Neural cell (in vitro differentiated cells): ENCODE data around the gene COL24A1.

ENCODE experiments used
- CTCF ChIP-seq: fragments of 450-650 bp; IDR thresholded peaks from 2 replicates; pipeline ENCODE4 v1.5.1; 2014; ENCODE audit warnings: antibody characterized with exemption, mild to moderate bottlenecking, moderate library complexity; ENCODE audit not compliant: poor library complexity, severe bottlenecking
- EP300 ChIP-seq: fragments of 450-650 bp; conservative IDR thresholded peaks from 2 replicates; pipeline ENCODE4 v1.6.1; 2014; ENCODE audit warnings: antibody characterized with exemption, mild to moderate bottlenecking, moderate library complexity; ENCODE audit not compliant: poor library complexity, severe bottlenecking
- EZH2 ChIP-seq: fragments of 200-600, 300-800 bp; shearing (Covaris generic), sonication (generic); IDR thresholded peaks from 2 replicates; pipeline ENCODE4 v1.6.1; 2014; ENCODE audit warnings: antibody characterized with exemption, low read length, borderline replicate concordance, mild to moderate bottlenecking; ENCODE audit not compliant: insufficient read depth, poor library complexity, severe bottlenecking
- MXI1 ChIP-seq: fragments of 450-650 bp; conservative IDR thresholded peaks from 2 replicates; pipeline ENCODE4 v1.6.1; 2014; ENCODE audit warnings: antibody characterized with exemption, mild to moderate bottlenecking; ENCODE audit not compliant: poor library complexity, severe bottlenecking
- POLR2AphosphoS5 ChIP-seq: IDR thresholded peaks from 2 replicates; pipeline ENCODE4 v1.6.1; 2012
- RAD21 ChIP-seq: fragments of 450-650 bp; conservative IDR thresholded peaks from 2 replicates; pipeline ENCODE4 v1.6.1; 2014; ENCODE audit warnings: antibody characterized with exemption, mild to moderate bottlenecking, moderate library complexity
- REST ChIP-seq: IDR thresholded peaks from 2 replicates; pipeline ENCODE4 v1.6.1; 2012; ENCODE audit warnings: borderline replicate concordance
- SMC3 ChIP-seq: fragments of 450-650 bp; conservative IDR thresholded peaks from 2 replicates; pipeline ENCODE4 v1.6.1; 2014; ENCODE audit warnings: antibody characterized with exemption, mild to moderate bottlenecking, moderate library complexity; ENCODE audit not compliant: poor library complexity
- TAF1 ChIP-seq: IDR thresholded peaks from 2 replicates; pipeline ENCODE4 v1.6.1; 2012; ENCODE audit warnings: low read depth

GRCh38 chr1:86054396-86054795 is 102.2 kb downstream of the COL24A1 start:
- TF ChIP-seq REST (no peak), CTCF (no peak), EP300 (no peak), TAF1 (no peak), MXI1 (no peak), RAD21 (no peak), SMC3 (no peak), POLR2AphosphoS5 (no peak), EZH2 (no peak)
